SH-SY5Y (cell line): ENCODE data around the gene CBL.

Source experiments
- GATA2 ChIP-seq: IDR thresholded peaks from 2 replicates; pipeline ENCODE4 v1.6.1; 2011; ENCODE audit warnings: mild to moderate bottlenecking, low read depth, low read length
- GATA3 ChIP-seq: IDR thresholded peaks from 2 replicates; pipeline ENCODE4 v1.6.1; 2011; ENCODE audit warnings: low read depth, mild to moderate bottlenecking, low read length, moderate library complexity

DNA sequence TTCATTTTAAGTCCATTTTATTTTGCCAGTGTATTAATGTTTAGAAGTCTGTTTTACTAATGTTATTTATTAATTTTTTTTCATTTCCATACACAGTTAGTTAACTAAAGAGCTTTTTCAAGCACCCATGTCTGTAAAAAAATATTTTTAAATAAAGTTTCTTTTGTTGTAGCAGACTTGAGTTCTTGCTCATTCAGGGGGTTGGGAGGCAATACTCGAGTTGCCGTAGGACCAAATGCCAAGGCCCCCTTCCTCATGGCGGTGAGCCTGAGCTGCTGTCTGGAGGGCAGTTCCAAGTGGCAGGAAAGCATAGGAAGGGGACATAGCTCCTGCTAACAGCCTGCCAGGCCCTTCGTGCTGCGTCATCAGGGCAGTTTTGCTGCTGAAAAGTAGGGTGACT lies 101.8 kb downstream of the CBL start:
- TF ChIP-seq GATA2: no peak
- no peak for TF ChIP-seq GATA3
